K562 (cell line): ENCODE measurements around the gene ADRM1. TPM values are rescaled to one million over a fixed set of nuclear protein-coding genes. Genes with fewer than 3 reads are reported as not detected.

Source experiments
- CCAR2 ChIP-seq: fragments of 200-400 bp; formaldehyde crosslinking; IDR thresholded peaks from 2 replicates; pipeline ENCODE4 v1.6.1; 2017; ENCODE audit warnings: mild to moderate bottlenecking, low read depth, low read length
- CHD1 ChIP-seq: fragments of 200-600 bp; sonication (generic); IDR thresholded peaks from one replicate; pipeline ENCODE4 v1.6.1; 2012; ENCODE audit warnings: mild to moderate bottlenecking, moderate library complexity, low read length, inconsistent platforms
- CREM ChIP-seq: IDR thresholded peaks from 2 replicates; pipeline ENCODE4 v1.6.1; 2014; ENCODE audit warnings: antibody characterized with exemption, low read depth
- FOXP1 ChIP-seq: sonication (generic); formaldehyde crosslinking; IDR thresholded peaks from 2 replicates; pipeline ENCODE4 v1.8.0; 2022; ENCODE audit warnings: mild to moderate bottlenecking, missing genetic modification reagents
- HMG20A ChIP-seq: fragments of 450-650 bp; formaldehyde crosslinking; conservative IDR thresholded peaks from 2 replicates; pipeline ENCODE4 v1.4.0; 2020; ENCODE audit warnings: mild to moderate bottlenecking, mixed read lengths
- KDM5B ChIP-seq: fragments of 200-600 bp; sonication (generic); IDR thresholded peaks from 2 replicates; pipeline ENCODE4 v1.6.1; 2012; ENCODE audit warnings: low read depth, mild to moderate bottlenecking, moderate library complexity, low read length, control low read depth, inconsistent platforms; ENCODE audit not compliant: insufficient replicate concordance
- MAFK ChIP-seq: IDR thresholded peaks from 2 replicates; pipeline ENCODE4 v1.6.1; 2011; ENCODE audit warnings: low read length, improper control_type of control experiment
- NCOA1 ChIP-seq: fragments of 450-650 bp; IDR thresholded peaks from 2 replicates; pipeline ENCODE4 v1.6.1; 2016; ENCODE audit warnings: low read depth
- NCOA6 ChIP-seq: fragments of 450-650 bp; IDR thresholded peaks from 2 replicates; pipeline ENCODE4 v1.6.1; 2017; ENCODE audit warnings: mild to moderate bottlenecking
- NKRF ChIP-seq: fragments of 450-650 bp; IDR thresholded peaks from 2 replicates; pipeline ENCODE4 v1.6.1; 2016; ENCODE audit warnings: borderline replicate concordance
- PHTF2 ChIP-seq: fragments of 250-450 bp; sonication (Bioruptor Pico); IDR thresholded peaks from 2 replicates; pipeline ENCODE4 v1.5.0; 2021; ENCODE audit warnings: mild to moderate bottlenecking
- RBBP5 ChIP-seq: fragments of 200-600 bp; sonication (generic); IDR thresholded peaks from 2 replicates; pipeline ENCODE4 v1.6.1; 2012; ENCODE audit warnings: borderline replicate concordance, mild to moderate bottlenecking, low read length, control low read depth, inconsistent platforms; ENCODE audit not compliant: insufficient read depth, poor library complexity, severe bottlenecking
- SIN3B ChIP-seq: fragments of 450-650 bp; IDR thresholded peaks from 2 replicates; pipeline ENCODE4 v1.6.1; 2017; ENCODE audit warnings: low read depth, mild to moderate bottlenecking, moderate library complexity
- SRSF9 ChIP-seq: fragments of 200-400 bp; formaldehyde crosslinking; IDR thresholded peaks from 2 replicates; pipeline ENCODE4 v1.6.1; 2017; ENCODE audit warnings: low read depth, low read length, borderline replicate concordance
- STAT5A ChIP-seq: IDR thresholded peaks from 2 replicates; pipeline ENCODE4 v1.6.1; 2012; ENCODE audit warnings: low read length, inconsistent platforms, borderline replicate concordance
- ZBED1 ChIP-seq: IDR thresholded peaks from 2 replicates; pipeline ENCODE4 v1.6.1; 2014
- ZNF263 ChIP-seq: sonication (generic); formaldehyde crosslinking; IDR thresholded peaks from 2 replicates; pipeline ENCODE4 v1.8.0; 2022; ENCODE audit warnings: mild to moderate bottlenecking, missing genetic modification reagents, borderline replicate concordance
- polyA plus RNA-seq, 8 experiments: library from polyadenylated mRNA; depleted of rRNA in 4 of 8; stranded (reverse) in 5 of 8; unstranded in 3 of 8; fragments of >200 nt; fragmentation: Nextera tagmentation in 2 of 8; fragmentation: Illumina TruSeq in 1 of 8; extraction: Ambion mirVana in 2 of 8; extraction: Trizol in 1 of 8; gene quantifications; 2 replicates each; pipeline versions ENCODE4 v1.2.1 to v1.2.3, GENCODE V29; 2011 to 2014; ENCODE audit warnings: inconsistent platforms in 1 of 8, missing spikeins in 1 of 8
- total RNA-seq, 7 experiments: library from RNA; depleted of rRNA in 6 of 7; stranded (reverse); fragments of >200 nt in 6 of 7; fragmentation: Illumina TruSeq in 2 of 7; extraction: Trizol in 2 of 7; gene quantifications; 2 replicates each; pipeline versions ENCODE4 v1.2.1 to v1.2.3, GENCODE V29; 2011 to 2021; ENCODE audit warnings: low replicate concordance in 1 of 7
- TF ChIP-seq, protein P1 (sequence below): fragments of 250-450 bp; sonication (Bioruptor Pico); IDR thresholded peaks from 2 replicates; pipeline ENCODE4 v1.5.0; 2020; ENCODE audit warnings: mild to moderate bottlenecking, borderline replicate concordance

Gene ADRM1
- total and polyA plus RNA-seq, 9 of the 15 experiments (the other 6 are each of a cell fraction or from before 2014, with no cell fraction given) = 5.0 to 223 (median 67.4) TPM

DNA sequence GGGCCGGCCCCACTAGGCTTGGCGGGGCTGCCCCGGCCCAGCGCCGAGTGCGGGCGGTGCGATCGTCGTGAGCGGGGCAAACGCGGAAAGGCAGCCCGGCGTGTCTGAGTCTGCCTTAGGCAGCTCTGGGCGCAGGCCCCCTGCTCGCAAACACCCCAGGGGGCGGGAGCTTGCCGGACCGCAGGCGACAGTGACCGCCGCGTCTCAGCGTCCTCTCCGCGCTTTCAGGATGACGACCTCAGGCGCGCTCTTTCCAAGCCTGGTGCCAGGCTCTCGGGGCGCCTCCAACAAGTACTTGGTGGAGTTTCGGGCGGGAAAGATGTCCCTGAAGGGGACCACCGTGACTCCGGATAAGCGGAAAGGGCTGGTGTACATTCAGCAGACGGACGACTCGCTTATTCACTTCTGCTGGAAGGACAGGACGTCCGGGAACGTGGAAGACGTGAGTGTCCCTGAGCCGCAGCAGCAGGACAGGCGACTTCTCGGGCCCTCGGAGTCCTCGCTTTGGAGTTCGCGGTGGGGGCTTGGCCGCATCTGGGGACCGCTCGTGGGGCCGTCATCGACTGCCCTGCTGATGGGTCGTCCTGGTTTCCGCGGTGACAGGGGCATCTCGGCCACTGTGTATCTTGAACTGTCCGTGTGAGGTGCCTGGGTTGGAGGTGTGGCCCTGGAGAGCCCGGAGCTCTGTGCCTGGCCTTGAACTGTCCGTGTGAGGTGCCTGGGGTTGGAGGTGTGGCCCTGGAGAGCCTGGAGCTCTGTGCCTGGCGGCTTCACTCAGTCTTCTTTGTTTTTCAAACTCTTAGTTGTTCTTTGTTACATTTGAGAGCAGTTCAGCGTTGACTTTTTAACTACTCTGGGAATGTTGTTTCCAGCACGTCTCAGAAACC, 786 bp downstream of the ADRM1 start (continued):
- TF ChIP-seq NKRF = peak; percentile 57; the same call in 1 of the 2 replicates
- no peak for TF ChIP-seq HMG20A (CRISPR knock-in tag)
- peak; percentile 18 for TF ChIP-seq KDM5B
- TF ChIP-seq NCOA1 = no peak
- no peak for TF ChIP-seq NCOA6
- TF ChIP-seq CCAR2 = no peak
- TF ChIP-seq PHTF2 (CRISPR knock-in tag) = no peak
- TF ChIP-seq ZNF263 (CRISPR knock-in tag) = 0 out of 2 replicates have a peak, but pooled peaks have one; percentile 13
- TF ChIP-seq, protein P1, sequence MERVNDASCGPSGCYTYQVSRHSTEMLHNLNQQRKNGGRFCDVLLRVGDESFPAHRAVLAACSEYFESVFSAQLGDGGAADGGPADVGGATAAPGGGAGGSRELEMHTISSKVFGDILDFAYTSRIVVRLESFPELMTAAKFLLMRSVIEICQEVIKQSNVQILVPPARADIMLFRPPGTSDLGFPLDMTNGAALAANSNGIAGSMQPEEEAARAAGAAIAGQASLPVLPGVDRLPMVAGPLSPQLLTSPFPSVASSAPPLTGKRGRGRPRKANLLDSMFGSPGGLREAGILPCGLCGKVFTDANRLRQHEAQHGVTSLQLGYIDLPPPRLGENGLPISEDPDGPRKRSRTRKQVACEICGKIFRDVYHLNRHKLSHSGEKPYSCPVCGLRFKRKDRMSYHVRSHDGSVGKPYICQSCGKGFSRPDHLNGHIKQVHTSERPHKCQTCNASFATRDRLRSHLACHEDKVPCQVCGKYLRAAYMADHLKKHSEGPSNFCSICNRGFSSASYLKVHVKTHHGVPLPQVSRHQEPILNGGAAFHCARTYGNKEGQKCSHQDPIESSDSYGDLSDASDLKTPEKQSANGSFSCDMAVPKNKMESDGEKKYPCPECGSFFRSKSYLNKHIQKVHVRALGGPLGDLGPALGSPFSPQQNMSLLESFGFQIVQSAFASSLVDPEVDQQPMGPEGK (CRISPR knock-in tag) = no peak
- peak; percentile 37 for TF ChIP-seq CHD1
- no peak for TF ChIP-seq MAFK
- no peak for TF ChIP-seq SRSF9
- TF ChIP-seq STAT5A = no peak
- TF ChIP-seq FOXP1 = 0 out of 2 replicates have a peak, but pooled peaks have one; percentile 39
- TF ChIP-seq ZBED1 = no peak
- peak; percentile 60 for TF ChIP-seq RBBP5
- TF ChIP-seq SIN3B = 0 out of 2 replicates have a peak, but pooled peaks have one; percentile 20
- peak; percentile 65 for TF ChIP-seq CREM
